ENCODE measurements around the gene PPRC1.

GRCh38 chr10:102191956-102192355 is 59.1 kb downstream of the PPRC1 start:
- no peak for TF ChIP-seq EZH2 (IDR thresholded peaks at IDR 0.05; ENCODE audit: insufficient read depth, poor library complexity, severe bottlenecking)
- TF ChIP-seq EZH2phosphoT487 (IDR thresholded peaks at IDR 0.05; ENCODE audit: insufficient read depth, low read depth): no peak

Data from GM23248 (cell line).